GM12873 (cell line): ENCODE results near the gene ABAT.

Experiments
- TF ChIP-seq, protein P1 (sequence below): IDR thresholded peaks from 2 replicates; pipeline ENCODE4 v1.5.1; 2012; ENCODE audit warnings: low read depth, mild to moderate bottlenecking, moderate library complexity, low read length, control low read depth; ENCODE audit not compliant: insufficient read depth; ENCODE audit errors: missing control alignments

Gene ABAT

DNA sequence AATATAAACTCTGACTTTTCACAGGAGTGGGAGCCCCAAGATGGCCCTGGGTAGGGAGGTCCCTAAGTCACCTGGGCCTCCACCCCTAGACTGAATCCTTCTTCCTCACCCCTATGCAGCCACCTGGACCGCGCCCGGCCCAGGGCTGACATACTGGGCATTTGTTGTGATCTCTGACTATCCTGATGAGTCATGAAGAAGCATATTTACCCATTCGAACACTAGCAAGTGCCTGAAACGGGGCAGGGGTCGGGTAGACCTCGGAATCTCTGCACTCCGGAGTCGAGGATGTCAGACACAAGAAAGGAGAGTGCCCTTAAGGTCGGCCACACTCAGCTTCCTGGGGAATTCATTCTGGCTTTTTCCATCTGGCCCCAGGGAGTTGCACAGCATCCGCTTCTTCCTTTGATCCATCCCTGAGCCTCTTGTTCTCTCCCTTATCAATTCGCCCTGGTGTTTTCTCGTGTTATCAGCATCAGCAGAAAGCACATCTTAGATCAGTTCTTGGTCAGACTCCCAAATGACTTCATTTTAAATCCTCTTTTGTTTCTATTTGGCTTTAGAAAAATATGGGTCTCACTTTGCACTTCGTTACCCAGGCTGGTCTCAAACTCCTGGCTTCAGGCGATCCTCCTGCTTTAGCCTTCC, 42.5 kb upstream of the ABAT start:
- TF ChIP-seq, protein P1, sequence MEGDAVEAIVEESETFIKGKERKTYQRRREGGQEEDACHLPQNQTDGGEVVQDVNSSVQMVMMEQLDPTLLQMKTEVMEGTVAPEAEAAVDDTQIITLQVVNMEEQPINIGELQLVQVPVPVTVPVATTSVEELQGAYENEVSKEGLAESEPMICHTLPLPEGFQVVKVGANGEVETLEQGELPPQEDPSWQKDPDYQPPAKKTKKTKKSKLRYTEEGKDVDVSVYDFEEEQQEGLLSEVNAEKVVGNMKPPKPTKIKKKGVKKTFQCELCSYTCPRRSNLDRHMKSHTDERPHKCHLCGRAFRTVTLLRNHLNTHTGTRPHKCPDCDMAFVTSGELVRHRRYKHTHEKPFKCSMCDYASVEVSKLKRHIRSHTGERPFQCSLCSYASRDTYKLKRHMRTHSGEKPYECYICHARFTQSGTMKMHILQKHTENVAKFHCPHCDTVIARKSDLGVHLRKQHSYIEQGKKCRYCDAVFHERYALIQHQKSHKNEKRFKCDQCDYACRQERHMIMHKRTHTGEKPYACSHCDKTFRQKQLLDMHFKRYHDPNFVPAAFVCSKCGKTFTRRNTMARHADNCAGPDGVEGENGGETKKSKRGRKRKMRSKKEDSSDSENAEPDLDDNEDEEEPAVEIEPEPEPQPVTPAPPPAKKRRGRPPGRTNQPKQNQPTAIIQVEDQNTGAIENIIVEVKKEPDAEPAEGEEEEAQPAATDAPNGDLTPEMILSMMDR, result no peak

DNA sequence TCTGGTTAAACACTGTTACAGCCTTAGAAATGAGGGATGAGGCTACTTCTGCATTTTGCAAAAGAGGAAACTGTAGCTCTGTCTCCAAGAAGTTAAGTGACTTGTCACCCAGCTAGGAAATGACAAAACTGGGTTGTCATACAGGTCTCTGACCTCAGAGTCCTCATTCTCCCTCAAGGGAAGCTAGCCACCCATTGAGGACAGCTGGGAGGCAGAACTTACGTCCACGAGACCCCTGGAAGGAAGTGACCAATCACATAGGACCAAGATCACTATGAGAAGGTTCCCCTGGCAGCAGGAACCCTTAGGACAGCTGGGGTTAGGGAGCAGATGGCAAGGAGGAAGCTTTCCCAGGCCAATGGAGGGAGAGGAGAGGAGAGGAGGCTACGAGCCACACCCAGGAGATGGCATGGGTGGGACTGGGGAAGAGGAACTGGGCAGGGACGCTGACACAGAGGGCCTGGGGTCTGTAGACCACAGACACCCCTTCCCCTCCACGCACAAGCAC, 41.7 kb upstream of the ABAT start:
- TF ChIP-seq, protein P1, result no peak

DNA sequence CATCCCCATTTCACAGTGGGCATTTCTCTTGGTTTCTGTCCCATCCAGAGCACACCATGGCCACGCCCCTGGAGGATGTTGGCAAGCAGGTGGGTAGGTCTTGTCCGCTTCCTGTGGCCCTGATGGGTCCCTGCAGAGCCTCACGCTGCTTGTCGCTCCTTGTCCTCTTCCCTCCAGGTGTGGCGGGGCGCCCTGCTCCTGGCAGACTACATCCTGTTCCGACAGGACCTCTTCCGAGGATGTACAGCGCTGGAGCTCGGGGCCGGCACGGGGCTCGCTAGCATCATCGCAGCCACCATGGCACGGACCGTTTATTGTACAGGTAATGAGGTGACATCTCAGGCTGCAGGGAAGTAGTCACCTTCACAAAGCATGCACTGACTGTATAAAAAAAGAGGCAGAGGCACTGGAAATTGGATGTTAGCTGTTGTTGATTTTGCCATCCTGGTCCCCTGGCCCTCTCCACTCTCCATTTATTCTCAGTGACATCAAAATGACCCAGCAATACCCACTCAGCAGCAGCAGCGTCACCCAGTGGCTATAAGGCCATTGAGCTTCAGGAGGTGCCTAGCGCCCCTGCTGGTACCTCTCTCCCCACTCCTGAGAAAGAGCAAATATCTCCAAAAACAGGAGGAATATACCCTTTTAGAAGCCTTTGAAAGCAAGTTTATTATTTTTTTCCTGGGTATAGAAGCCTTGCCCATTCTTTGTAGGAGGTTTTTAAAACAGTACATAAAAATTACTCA, 39.3 kb upstream of the ABAT start:
- TF ChIP-seq, protein P1, result no peak

DNA sequence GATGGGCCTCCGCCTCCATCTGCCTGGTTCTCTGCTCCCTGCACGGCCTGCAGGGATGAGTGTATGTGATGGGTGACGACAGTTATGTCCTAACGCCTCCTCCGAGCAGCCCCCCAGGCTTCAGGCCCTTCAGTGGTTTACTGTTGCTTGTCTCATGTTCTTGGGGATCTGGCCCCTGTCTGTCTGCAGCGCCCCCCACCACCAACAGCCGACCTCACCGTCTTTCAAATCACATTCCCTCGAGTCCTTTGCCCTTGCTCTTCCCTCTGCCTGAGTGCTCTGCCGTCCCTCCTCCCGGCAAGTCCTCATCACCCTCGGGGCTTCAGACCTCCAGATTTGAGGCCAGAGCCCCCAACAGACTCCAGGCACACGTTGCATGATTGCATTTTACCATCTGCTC, 34.7 kb upstream of the ABAT start:
- TF ChIP-seq, protein P1, result no peak

DNA sequence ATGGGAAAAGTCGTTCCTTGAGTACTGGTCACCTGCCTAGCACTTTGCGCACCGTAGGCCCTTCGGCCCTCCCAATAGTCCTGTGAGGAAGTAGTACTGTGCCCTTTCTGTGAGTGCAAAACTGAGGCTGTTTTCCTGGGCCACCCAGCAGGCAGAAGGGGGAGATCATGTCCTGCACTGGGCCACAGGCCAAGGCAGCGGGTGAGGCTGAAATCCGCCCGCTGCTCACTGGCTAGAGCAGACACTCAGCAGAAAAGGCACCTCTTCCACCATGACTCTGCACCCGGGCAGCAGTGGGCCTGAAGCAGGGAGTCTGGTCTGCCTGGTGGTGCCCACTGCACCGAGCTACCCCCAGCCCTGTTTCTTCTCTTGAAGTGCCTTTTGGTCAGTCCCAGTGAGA, 32.7 kb upstream of the ABAT start:
- TF ChIP-seq, protein P1, result no peak

DNA sequence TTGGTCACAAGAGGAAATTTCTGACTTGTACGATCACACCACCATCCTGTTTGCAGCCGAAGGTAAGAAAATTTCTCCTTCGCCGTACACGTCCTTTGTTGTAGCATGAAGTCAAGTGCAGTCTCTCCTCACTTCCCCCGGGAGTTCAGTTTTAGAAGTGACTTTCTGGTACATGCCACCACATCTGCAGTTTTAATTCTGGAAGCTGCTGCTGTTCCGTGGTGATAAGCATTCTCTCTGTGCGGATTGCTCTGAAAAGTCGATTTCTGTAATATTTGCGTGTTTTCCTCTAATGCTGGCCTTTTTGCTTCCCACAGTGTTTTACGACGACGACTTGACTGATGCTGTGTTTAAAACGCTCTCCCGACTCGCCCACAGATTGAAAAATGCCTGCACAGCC, 32.3 kb upstream of the ABAT start:
- TF ChIP-seq, protein P1, result no peak
